ENCODE data around the gene CAMSAP1. TPM values are rescaled to one million over a fixed set of nuclear protein-coding genes. Genes with fewer than 3 reads are reported as not detected.

Gene CAMSAP1
- total and polyA plus RNA-seq, 7 donors: 2.3 to 37.7 (median 19.4) TPM

DNA sequence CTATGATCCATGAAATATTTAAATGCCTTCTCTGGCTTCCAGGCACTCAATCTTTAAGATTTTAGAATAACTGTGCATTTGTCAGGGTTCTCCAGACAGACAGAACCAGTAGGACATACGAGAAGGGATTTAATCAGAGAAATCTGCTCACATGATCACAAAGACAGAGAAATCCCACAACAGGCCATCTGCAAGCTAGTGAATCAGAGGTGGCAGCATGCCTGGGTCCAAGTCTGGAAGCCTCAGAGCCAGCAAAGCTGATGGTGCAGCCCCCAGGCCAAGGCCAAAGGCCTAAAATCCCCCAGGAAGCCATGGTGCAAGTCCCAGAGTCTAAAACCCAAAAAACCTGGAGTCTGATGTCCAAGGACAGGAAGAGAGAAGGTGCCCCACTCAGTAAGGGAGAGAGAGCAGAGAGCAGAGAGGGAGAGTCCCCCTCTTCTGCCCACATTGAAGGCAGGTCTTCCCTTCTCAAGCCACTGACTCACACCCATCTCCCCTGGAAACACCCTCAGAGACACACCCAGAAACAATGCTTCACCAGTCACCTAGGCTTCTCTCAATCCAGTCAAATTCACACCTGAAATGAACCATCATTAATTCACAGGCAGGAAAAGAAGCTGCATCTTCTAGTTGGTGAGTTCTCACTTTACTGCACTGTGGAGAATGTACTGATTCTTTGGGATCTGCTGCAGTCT, 48.7 kb downstream of the CAMSAP1 start:
- 89 to 93% methylated on average over 1 of the region's 1 CpG for WGBS, 2 donors
- TF ChIP-seq POLR2AphosphoS5 (IDR thresholded peaks at IDR 0.05): no peak
- TF ChIP-seq, protein P1, sequence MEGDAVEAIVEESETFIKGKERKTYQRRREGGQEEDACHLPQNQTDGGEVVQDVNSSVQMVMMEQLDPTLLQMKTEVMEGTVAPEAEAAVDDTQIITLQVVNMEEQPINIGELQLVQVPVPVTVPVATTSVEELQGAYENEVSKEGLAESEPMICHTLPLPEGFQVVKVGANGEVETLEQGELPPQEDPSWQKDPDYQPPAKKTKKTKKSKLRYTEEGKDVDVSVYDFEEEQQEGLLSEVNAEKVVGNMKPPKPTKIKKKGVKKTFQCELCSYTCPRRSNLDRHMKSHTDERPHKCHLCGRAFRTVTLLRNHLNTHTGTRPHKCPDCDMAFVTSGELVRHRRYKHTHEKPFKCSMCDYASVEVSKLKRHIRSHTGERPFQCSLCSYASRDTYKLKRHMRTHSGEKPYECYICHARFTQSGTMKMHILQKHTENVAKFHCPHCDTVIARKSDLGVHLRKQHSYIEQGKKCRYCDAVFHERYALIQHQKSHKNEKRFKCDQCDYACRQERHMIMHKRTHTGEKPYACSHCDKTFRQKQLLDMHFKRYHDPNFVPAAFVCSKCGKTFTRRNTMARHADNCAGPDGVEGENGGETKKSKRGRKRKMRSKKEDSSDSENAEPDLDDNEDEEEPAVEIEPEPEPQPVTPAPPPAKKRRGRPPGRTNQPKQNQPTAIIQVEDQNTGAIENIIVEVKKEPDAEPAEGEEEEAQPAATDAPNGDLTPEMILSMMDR (IDR thresholded peaks at IDR 0.05): no peak
- TF ChIP-seq EP300 (IDR thresholded peaks at IDR 0.05): no peak
- TF ChIP-seq POLR2A (IDR thresholded peaks at IDR 0.05): no peak
- H3K9me3 ChIP-seq: no peaks in the 10 kb centered on the region

DNA sequence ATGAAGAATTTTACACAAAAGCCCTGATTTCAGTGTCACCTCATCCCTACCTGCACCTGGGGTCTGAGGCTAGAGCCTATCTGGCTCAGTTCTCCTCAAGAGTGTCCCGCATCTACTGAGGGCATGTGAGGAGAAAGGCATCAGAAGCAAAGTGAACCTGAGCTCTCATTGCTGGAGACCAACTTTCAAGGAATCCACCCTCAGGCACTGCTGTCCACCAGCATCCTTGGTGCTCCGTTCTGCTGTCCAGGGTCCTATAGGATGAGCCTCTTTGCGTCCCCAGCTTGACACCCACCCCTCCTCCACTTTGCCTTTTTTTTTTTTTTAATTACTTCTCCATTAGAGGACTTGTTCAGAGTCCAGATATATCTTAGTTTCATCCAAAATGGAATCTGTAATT, 49.5 kb downstream of the CAMSAP1 start:
- no peaks in the 10 kb centered on the region for H3K27me3 ChIP-seq
- H3K27ac ChIP-seq: peak overlapping the region in 1 of 4 donors; percentile 28
- H3K9me3 ChIP-seq: no peaks in the 10 kb centered on the region
- no peak for DNase-seq
- intact Hi-C loops (cut with DNase I): no loop called here
- H3K36me3 ChIP-seq: peaks cover 0 to 20% (median 0%) of the 10 kb centered on the region in 4 donors
- H3K4me3 ChIP-seq: no peak overlapping the region
- TF ChIP-seq EP300 (IDR thresholded peaks at IDR 0.05) (no peak), POLR2A (IDR thresholded peaks at IDR 0.05) (no peak), POLR2AphosphoS5 (IDR thresholded peaks at IDR 0.05) (no peak)
- TF ChIP-seq, protein P1 (IDR thresholded peaks at IDR 0.05): no peak
- WGBS, 2 donors: 95 to 96% methylated on average over 3 of the region's 3 CpGs
- peaks cover 0 to 17% (median 0%) of the 10 kb centered on the region in 4 donors for H3K4me1 ChIP-seq

More for the DNA sequence above, 48.7 kb downstream of the CAMSAP1 start:
- H3K27me3 ChIP-seq: no peaks in the 10 kb centered on the region
- H3K36me3 ChIP-seq: peaks cover 0 to 12% (median 0%) of the 10 kb centered on the region in 4 donors
- H3K4me1 ChIP-seq: peaks cover 0 to 17% (median 0%) of the 10 kb centered on the region in 4 donors
- no peak for DNase-seq
- intact Hi-C loops (cut with DNase I): no loop called here
- H3K27ac ChIP-seq: no peak overlapping the region
- no peak overlapping the region for H3K4me3 ChIP-seq

DNA sequence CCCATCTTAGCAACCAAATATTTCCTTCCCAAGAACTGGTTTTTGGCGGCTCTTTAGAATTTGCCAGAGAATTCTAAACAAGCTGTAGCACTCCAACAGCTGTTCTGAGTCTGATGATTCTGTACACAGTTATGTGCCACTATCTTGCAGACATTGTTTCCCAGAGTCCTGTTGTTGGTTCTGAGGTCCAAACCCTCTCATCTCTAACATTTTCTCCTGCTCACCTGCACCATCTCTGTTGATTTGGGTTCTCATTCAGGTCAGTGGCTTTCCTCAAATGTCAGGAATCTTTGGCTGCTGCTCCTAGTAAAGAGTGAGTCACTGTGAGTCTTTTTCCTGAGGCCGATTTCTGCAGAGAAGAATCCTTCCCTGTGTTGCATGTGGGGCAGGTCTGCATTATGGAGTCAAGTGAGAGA, 50.0 kb downstream of the CAMSAP1 start:
- peak overlapping the region in 1 of 4 donors; percentile 28 for H3K27ac ChIP-seq
- H3K27me3 ChIP-seq: no peaks in the 10 kb centered on the region
- DNase-seq: no peak
- no peak overlapping the region for H3K4me3 ChIP-seq
- peaks cover 0 to 17% (median 0%) of the 10 kb centered on the region in 4 donors for H3K4me1 ChIP-seq
- 82 to 89% methylated on average over 2 of the region's 2 CpGs for WGBS, 2 donors
- peaks cover 0 to 22% (median 0%) of the 10 kb centered on the region in 4 donors for H3K36me3 ChIP-seq
- intact Hi-C loops (cut with DNase I): no loop called here
- no peak for TF ChIP-seq EP300 (IDR thresholded peaks at IDR 0.05)
- no peak for TF ChIP-seq POLR2AphosphoS5 (IDR thresholded peaks at IDR 0.05)
- TF ChIP-seq POLR2A (IDR thresholded peaks at IDR 0.05): no peak
- TF ChIP-seq, protein P1 (IDR thresholded peaks at IDR 0.05): no peak
- H3K9me3 ChIP-seq: no peaks in the 10 kb centered on the region

DNA sequence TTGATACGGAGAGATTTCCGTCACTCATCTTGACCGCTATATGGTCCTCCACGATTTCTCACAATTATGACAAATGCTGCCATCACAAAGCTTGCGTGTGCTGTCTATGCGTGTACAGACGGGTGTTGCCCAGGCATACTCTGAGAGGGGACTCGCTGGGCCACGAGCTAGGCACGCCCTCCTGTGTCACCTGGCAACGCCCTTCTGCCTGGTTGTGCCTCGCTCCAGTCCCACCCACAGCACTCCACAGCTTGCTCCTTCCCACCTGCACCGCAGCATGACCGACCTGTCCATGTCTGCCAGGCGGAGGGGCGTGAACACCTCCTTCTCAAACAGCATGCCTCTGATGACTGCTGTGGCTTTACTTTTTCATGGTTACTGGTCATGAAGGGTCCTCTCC, 55.6 kb downstream of the CAMSAP1 start:
- Histone ChIP-seq H3K4me1 (peaks cover 0 to 4% (median 0%) of the 10 kb centered on the region in 4 donors), H3K27ac (no peak overlapping the region), H3K36me3 (peaks cover 0 to 57% (median 0%) of the 10 kb centered on the region in 4 donors), H3K9me3 (no peaks in the 10 kb centered on the region), H3K4me3 (no peak overlapping the region), H3K27me3 (no peaks in the 10 kb centered on the region)
- 84 to 91% methylated on average over 16 of the region's 16 CpGs for WGBS, 2 donors
- DNase-seq: no peak
- TF ChIP-seq POLR2A (IDR thresholded peaks at IDR 0.05) (no peak), POLR2AphosphoS5 (IDR thresholded peaks at IDR 0.05) (no peak), EP300 (IDR thresholded peaks at IDR 0.05) (no peak)
- TF ChIP-seq, protein P1 (IDR thresholded peaks at IDR 0.05): no peak
- intact Hi-C loops (cut with DNase I): no loop called here
